GM12874 (cell line): ENCODE measurements around the gene ZNF790.

Source experiments
- TF ChIP-seq, protein P1 (sequence below): IDR thresholded peaks from 2 replicates; pipeline ENCODE4 v1.5.1; 2011; ENCODE audit warnings: low read depth, mild to moderate bottlenecking, control low read depth, low read length, moderate library complexity; ENCODE audit not compliant: insufficient read depth

Gene ZNF790

DNA sequence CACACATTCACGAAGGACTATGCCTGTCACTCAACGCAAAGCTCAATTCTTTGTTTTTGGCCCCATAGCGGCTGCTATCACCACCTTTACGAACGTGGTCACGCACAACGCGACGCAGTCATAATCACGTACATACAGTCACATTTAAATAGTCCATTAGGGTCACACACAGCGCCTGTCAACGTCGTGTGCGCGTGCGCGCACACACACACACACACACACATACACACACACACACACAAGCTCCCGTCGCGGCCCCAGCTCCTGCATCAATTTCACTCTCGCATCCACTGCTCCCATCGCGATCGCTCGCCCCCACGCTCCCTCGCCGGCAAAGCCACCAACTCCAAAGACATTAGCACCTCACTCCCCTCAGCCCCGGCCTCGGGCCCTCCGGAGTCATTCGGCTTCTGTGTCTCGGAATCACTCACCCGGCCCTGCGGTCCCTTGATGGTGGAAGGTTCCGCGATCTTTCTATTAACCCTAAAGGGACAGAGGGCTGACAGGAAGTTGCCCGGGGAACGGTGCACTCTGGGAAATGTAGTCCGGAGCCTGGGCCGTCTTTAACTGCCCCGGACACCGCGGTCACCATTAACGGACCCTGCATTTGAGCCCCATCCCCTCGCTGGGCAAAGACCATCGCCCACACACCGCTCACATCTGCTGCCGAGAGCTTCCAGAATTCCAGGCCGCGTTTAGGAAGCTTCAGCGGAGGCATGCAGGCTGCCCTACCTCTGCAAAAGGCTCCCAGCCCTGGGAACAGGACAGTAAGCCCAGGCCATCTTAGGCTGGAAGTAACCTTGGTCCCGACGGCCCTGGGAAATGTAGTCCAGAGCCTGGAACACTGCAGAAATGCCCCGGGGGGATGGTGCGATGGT, at the start of gene ZNF790:
Gene ZNF790 (minus strand): TSS at position 482 of the 878 bp plus-strand sequence. CDS start 12,768 bp downstream, outside the sequence.
- TF ChIP-seq, protein P1, sequence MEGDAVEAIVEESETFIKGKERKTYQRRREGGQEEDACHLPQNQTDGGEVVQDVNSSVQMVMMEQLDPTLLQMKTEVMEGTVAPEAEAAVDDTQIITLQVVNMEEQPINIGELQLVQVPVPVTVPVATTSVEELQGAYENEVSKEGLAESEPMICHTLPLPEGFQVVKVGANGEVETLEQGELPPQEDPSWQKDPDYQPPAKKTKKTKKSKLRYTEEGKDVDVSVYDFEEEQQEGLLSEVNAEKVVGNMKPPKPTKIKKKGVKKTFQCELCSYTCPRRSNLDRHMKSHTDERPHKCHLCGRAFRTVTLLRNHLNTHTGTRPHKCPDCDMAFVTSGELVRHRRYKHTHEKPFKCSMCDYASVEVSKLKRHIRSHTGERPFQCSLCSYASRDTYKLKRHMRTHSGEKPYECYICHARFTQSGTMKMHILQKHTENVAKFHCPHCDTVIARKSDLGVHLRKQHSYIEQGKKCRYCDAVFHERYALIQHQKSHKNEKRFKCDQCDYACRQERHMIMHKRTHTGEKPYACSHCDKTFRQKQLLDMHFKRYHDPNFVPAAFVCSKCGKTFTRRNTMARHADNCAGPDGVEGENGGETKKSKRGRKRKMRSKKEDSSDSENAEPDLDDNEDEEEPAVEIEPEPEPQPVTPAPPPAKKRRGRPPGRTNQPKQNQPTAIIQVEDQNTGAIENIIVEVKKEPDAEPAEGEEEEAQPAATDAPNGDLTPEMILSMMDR = no peak

DNA sequence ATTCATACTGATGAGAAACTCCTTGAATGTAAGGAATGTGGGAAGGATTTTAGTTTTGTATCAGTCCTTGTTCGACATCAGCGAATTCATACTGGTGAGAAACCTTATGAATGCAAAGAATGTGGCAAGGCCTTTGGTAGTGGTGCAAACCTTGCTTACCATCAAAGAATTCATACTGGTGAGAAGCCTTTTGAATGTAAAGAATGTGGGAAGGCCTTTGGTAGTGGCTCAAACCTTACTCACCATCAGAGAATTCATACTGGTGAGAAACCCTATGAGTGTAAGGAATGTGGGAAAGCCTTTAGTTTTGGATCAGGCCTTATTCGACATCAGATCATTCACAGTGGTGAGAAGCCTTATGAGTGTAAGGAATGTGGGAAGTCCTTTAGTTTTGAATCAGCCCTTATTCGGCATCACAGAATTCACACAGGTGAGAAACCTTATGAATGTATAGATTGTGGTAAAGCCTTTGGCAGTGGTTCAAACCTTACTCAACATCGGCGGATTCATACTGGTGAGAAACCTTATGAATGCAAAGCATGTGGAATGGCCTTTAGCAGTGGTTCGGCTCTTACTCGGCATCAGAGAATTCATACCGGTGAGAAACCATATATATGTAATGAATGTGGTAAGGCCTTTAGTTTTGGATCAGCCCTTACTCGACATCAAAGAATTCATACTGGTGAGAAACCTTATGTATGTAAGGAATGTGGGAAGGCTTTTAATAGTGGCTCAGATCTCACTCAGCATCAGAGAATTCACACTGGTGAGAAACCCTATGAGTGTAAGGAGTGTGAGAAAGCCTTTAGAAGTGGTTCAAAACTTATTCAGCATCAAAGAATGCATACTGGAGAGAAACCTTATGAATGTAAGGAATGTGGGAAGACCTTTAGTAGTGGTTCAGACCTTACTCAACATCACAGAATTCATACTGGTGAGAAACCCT, 39.1 kb upstream of the ZNF790 start:
- TF ChIP-seq, protein P1 = no peak

DNA sequence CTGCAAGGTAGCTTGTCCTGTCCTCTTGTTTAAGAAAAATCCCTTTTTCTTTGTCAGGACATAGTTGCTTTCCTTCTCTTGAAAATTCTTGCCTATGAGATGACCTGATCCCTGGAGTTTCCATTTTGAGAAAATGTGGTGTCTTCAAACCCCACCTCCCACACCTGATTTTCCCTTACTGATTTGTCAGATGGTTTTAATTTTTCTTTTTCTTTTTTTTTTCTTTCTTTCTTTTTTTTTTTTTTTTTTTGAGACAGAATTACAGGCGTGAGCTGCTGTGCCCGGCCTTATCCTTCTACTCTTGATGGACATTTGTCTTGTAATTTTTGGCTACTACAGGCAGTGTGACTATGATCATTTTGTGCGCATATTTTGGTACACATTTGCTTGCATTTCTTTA, 13.7 kb upstream of the ZNF790 start:
- TF ChIP-seq, protein P1 = no peak

DNA sequence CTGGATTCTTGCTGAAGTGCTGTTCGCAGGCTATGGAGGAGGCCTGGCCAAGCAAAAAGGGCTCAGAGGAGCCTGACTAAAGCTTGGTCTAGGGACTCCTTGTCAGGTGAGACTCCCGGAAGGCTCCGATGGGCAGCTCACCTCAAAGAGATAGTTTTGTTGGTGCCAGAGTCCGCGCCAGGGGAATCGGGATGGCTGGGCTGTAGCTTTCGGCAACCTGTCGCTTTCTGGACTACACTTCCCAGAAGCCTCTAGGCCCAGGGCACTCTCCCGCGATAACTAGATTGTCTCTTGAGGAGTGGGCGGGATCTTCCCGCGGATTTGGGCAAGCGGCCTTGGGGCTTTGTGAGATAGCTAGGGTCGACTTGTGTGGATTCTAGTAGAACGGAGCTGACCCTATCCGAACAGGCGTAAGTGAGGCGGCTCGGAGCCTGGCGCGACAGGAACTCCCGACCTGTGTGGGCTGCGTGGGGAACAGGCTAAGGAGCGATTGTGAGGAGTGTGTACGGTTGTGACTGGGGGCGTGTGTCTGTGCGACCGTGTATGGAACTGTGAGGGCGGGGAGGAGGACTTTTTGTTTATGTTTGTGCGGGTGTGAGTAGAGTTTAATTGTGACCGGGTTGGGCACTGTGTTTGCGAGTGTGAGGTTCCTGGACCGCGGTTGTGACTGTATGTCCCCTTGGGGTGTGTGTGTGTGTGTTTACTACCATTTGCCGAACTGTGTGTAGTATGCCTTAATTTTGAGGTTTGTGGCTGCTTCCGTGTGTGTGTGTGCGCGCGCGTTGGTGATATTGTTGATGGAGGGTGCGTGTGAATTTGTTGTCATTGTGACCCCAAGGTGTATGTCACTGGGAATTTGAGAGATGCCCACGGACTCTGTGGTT, 12.6 kb upstream of the ZNF790 start, which contains the start of gene ZNF345:
Gene ZNF345 (plus strand): TSS at position 318 of the 884 bp plus-strand sequence. CDS start 25,955 bp downstream, outside the sequence.
- TF ChIP-seq, protein P1 = no peak

DNA sequence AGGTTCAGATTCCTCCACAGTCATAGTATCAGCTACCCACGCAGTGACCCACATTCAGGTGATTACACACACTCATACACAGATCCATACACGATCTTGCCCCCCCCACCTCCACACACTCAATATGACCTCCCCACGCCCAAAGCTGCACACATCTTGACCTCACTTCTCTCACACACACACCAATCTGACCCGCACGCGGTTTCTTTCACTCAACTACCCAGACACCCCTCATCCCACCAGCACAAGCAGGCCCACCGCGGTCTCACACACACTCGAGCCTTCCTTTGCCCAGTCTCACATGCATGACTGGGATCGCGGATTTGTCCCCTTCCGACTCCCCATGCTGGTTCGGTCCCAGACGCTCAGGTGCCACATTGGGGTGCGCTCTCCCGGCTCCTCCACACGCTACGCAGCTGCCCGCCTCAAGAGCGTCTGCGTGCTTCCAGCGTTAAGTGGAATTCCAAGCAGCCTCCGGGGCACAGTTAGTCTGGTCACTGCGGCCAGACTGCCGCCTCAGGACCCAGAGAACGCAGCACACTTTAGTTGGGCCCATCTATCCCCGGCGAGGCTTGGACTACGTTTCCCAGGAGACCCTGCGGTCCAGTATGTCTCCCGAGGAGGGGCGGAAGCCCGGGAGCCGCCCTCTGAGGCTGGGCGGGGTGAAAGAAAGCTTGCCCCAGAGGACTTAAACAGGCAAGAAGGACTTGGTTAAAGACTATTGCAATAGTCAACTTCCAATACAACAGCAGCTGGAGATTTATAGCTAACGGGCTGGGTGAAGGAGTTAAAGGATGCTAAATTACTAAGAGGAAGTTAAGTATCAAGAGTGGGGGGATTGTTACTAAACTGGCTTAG, 11.7 kb upstream of the ZNF790 start:
- TF ChIP-seq, protein P1 = no peak

DNA sequence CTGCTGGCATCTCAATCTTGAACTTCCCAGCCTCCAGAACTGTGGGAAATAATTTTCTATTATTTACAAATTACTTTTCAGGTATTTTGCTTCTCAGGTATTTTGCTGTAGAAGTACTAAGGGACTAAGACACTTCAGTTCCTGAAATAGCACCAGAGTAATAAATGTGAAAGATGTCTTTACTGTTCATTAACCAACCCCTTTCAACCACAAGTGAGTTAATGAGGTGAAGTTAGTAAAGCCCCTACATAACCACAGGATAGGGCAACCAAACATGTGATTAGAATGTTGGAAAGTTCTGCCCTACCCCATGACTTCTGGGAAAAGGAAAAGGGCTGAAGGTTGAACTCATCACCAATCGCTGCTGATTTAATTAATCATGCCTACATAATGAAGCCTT, 9.8 kb upstream of the ZNF790 start:
- TF ChIP-seq, protein P1 = no peak
